Stimulated activated CD8-positive, alpha-beta memory T cell treated with anti-CD3 and anti-CD28 coated beads, Interleukin-12 subunit alpha, Interleukin-12 subunit beta, amount 100 ng/mL, for 1 hour (primary cell): ENCODE measurements around the gene ACSS1.

Experiments
- DNase-seq: peaks from one replicate; pipeline ENCODE4 v3.0.0-alpha.2; 2020; ENCODE audit warnings: low read depth

ACSS1 gene

DNA sequence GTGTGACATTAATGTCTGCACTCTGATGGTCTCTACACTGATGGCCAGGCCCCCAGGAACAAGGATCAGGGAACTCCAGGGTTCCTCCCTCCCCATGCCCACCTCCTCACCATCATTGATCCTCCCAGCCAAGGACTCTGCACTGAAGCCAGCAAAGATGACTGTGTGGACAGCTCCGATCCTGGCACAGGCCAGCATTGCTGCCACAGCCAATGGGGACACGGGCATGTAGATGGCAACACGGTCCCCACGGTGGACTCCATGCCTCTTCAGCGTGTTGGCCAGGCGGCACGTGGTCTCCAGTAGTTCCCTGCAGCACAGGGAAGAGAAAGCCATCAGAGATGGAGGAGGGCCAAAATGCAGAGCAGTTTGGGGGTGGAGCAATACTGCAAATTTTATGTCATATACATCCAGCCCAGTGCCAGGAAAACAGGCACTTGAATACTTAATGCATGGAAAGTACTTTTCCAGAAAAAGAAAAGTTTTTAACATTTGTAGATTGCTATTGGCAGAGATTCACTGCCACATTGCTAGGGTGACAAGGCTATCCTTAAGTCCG, 27.2 kb downstream of the ACSS1 start:
- no peak for DNase-seq

DNA sequence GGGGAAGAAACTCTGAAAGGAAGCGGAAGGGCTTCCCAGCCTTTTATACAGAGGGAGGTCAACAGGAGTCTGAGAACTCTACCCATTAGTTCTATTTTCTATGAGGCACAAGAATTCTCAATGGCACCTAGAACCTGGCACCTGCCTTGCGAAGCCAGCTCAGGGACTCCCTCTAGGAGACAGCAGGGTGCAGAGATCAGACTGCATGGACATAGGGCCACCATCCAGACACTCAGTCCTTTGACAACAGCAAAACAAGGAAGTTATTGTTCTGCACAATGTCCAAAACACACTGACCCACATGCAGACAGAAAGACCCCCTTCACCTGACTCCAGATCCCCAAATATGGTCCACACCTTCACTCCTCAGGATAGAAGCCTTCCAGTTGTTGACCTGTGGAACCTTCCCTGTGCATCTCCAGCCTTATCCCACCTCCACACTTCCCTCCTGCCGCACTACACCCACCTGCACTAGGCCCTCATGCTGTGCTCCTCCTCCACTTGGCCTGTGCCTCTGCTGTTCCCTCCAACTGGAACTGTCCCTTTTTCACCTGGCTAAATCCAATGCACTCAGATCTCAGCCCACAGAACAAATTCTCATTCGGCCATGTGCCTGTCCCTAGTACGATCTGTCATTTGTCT, 27.8 kb downstream of the ACSS1 start:
- DNase-seq, result no peak

DNA sequence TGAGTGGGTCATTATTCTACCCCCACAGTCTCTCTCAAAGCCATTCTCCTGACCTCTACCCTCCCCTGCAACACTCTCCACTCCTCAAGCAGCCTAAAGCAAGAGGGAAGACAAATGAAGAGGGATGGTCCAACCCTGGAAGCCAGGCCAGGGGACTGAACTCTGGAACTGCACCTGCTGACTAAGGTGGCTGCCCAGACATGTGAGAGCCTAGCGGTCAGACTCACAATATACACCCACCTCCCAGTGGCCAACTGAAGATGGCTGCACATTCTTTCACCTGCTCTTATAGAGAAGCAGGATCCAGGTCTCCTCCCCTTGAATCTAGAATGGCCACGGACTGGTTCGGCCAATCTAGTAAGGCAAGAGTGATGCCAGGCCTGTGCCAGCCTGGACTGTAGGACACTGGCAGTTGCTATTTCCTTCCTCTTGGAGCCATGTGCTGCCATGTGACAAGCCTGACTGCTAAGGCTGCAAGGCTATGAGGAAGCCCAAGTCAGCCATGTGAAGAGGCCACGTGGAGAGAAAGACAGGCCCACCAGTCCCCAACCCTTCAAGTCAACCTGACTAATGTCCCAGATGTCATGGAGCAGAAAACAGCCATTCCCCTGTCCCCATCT, 31.8 kb downstream of the ACSS1 start:
- DNase-seq, result no peak

DNA sequence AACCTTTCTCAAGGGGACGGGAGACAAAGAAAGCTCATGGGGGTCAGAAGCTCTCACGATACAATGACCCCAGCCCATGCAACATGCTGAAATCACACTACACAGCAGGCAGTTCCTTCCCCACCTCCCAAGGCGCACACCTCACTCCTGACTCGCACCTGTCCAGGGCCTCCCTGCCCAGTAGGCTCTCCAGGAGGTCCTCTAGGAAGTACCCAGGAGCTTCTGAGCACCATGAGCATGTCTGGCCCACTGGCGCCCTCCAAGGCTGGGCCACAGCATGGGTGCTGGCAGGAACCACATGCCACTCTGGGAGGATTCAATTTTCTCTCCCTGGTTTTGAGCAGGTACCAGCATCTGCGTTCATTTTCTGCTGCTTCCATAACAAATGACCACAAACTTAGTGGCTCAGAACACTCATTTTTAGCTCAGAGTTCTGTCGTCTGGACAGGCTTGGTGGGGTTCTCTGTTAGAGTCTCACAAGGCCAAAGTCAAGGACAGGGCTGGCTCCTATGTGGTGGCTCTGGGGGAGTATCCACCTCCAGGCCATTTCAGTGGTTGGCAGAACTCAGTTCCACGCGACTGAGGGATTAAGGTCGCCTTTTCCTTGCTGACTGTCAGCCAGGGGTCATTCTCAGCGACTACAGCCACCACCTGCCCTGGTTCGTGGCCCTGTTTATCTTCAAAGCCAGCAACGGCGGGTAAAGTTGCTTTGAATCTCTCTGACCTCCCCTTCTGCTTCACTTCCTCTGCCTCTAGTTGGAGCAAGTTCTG, 32.7 kb downstream of the ACSS1 start:
- DNase-seq, result no peak

DNA sequence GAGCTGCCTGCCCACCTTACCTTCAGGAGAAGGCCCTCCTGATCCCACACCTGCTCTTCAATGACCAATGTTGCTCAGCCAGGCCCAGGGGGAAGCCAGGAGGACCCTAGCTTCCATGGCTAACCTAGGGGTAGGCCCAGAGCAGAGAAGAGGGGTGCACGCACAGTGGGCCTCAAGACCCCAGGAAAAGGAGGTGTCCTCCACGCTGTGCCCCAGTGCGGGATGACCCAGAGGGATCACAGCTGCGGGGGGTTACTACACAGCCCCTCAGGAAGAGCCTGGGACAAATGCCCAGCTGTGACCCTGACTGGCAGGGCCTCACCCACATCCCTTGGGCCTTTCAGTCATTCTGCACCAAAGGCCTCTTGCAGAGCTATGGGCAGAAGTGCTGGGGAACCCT, 33.8 kb downstream of the ACSS1 start:
- DNase-seq, result no peak

DNA sequence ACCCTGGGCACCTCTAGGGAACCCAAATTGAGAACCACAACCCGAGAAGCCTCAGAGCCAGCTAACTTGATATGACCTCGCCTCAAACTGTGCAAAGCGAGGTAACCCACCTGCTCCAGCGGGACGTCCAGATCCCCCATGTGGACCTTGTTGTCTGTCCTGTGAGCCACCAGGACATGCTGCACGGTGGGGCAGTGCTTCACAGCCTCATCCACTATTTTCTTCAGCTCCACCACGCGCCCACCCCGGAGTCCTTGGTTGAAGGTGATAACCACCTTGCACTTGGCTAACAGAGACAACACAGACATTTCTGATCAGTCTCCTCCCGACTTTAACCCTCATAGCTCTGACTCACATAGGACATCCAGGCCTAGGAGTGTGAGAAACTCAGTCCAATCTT, 34.6 kb downstream of the ACSS1 start:
- DNase-seq, result no peak

DNA sequence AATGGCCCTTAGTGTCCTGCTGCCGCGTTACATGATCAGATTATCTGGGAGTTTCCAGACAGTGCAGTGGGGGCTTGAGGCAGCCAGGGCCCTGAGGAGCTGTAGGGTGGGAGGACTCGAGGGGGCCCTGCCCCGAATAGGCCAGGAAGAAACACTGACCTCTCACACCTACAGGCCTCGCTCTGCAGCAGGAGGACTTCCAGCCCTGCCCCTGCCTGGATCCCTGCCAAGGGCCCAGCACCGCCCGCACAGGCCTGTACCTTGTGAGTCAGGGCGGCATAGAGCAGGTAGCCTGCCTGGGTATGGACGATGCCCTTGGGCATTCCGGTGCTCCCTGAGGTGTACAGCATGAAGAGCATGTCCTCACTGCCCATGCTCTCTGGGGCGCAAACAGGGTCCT, 35.3 kb downstream of the ACSS1 start:
- no peak for DNase-seq

DNA sequence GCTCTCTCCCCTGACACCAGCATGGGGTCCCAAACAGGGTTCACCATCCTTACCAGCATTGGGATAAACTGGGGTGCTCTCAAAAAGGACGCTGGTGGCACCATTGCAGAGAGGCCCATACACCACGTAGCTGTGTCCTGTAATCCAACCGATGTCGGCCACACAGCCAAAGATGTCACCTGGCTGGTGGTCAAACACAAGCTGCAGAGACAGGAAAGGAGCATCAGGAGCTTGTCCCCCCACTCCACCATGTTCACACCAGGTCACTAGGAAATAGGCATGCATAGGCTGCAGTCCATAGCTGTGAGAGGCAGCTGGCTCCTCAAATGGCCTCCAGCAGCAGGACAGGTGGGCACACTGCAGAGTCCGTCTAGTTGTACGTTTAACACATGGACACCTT, 36.6 kb downstream of the ACSS1 start:
- no peak for DNase-seq

DNA sequence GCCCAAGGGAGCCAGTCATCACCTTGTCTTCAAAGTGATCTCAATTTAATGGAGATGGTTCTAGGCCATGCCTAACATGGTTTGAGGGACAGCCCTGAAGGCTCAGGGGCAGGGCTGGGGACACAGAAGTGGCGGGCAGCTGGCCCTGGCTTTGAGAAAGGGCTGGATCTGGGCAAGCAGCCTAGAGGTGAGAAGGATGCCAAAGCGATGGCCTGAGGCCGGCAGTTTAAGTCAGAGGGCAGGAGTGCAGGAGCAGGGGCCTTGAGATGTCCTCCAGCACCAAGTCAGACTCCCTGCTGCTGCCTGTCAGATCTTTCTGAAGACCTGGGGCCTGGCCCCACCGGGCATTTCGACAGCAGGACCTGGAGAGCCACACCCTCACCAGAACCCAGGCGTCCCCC, 37.0 kb downstream of the ACSS1 start:
- DNase-seq, result no peak

DNA sequence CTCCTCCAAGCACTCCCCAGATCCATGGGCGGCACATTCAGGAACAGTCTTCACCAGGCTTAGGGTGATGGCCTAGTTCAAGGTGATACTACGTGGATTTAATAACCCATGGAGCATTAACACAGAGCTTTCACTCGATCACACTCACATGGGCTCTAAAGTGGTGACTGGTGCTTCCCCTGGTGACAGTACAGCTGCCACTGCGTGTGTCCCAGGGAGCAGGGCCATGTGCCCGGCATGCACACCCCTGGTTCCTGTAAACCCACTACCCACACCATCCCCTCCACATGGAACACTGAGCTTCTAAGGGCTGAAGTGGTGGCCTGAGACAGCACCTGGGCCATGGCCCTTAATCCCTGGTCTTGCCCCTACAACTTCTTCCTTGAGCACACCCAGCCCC, 37.6 kb downstream of the ACSS1 start:
- no peak for DNase-seq

DNA sequence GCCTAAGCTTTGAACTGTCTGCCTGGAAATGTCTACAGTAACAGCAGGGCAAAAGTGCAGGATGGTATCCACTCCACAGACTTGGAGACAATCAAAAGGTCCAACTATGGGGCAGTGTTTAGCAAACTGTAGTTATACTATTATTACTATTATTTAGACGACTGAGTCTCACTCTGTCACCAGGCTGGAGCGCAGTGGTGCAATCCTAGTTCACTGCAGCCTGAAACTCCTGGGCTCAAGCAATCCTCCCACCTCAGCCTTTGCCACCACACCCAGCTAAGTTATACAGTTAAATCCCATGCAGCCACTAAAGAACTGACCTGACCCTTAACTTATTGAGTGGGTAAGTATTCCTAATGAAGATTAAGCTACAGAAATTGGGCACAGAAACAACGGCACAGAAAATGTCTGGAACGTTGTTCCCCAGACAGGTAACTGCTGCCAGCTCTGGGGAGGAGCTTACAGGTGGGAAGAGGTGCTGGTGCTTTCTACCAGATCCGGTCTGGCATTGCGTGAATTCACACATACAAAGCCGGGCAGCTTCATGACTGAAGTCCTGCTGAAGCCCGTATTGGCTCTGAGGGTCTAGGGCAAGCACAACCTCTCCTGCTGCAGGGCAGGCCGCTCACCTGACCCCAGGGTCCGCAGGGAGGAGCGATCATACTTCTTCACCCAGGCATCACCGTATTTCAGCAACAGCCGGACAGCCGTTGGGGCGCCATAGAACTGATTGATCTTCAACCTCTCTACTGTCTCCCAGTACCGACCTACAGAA, 38.4 kb downstream of the ACSS1 start:
- DNase-seq, result no peak

DNA sequence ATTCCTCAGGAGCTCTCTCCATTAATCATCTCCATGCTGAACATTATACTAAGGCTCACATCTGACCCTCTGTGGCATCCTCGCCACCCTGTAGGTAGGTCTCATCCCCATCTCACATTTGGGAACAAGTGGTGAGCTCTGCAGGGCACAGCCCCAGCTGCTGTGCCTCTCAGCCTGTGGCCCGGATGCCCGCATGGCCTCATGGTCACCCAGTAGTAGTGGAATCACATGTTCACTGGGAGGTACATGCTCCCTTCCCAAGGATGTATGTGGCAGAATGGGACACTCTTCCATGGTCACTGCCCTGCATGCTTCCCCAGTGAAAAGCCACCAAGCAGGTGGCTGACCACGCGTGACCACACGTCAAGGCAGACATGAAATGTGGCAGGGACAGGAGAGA, 39.1 kb downstream of the ACSS1 start:
- no peak for DNase-seq

DNA sequence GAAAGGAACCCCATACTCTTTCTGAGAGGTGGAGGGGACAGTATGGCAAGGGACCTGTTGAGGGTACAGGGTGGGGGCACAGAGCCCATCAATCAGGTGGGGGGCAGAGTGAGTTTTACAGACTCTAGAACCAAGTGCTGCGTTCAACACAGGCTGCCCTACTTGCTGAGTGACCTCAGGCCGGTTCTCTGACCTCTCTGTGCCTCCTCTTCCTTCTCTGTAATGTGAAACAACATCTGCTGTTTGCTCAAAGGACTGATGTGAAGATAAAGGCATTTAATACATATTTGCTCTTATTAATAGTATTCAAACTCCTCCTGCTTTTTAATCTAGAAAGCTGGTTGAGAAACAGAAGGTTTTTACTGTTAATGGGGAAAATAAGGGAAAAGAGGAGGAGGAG, 39.5 kb downstream of the ACSS1 start:
- DNase-seq, result no peak

DNA sequence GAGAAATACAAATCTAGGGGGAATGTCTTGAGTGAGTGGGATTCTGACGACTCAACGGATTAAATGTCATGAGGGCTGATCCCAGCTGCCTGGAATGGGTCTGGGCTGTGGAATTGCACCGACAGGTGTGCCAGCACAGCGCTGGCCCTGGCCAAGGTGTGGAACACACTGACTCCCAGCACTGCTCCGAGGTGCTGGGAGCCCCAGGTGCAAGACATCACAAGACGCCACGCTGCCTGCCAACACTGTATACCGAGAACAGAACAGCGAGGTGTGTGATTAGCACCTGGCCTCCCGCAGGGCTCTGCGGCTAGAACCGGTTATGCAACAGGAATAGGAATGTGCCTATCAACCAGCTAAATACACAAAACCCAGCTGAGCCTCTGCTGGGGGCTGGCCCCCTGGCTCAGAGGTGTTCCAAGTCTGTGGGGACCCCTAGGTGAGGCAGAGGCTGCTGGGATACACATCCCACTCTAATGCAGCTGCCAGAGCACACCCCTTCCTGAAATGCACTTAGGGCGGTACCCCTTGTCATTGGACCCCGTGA, 40.6 kb downstream of the ACSS1 start:
- no peak for DNase-seq

DNA sequence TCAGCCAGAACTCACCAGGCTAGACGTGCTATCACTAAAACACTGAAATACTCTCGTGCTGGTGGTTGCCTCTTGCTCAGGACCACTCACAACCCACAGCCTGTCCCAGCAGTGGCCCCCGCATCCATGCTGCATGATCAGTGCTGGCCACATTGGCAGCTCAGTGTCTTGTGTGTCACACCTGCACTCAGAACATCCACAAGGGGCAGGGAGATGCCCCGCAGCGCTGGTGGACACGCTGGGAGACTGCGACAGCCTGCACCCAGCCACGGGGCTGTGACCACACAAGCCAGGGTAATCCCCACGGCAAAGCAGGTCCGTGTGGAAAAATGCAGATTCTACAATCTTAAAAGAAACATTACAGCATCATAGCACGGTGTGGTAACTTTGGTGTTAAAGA, 41.5 kb downstream of the ACSS1 start:
- DNase-seq, result no peak

DNA sequence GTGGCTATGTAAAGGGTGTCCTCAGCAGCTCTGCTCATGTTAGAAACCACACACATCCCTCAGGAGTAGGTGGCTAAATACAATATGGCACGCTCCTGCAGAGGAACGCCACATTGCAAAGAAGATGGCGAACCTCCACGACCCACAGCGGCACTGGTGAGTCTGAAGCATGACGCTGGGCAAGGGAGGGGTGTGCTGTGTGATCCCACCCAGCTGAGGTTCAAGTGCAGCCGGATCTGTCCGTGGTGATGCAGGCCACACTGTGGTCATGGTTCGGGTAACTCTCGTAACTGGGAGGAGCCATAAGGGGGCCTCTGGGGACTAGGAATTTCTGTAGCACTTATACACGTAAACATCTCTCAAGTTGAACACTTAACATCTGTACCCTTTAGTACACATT, 42.0 kb downstream of the ACSS1 start:
- no peak for DNase-seq

DNA sequence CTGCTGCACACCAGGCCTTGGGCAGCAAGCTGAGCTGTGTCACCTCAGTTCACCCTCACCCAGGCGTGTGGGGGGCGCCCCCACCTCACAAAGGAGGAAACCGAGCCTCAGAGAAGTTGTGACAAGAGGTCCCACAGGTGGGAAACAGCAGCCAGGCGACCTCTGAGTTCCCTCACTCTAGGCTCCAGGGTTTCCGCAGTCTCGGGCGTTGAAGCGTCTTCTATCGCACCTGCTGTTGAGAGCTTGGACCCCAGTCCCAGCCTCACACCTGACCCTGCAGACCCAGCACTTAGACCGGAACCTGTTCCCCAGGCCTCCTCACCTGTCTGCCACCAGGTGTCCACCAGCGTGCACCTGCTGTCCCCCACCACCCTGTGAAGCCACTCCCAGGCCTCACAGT, 43.1 kb downstream of the ACSS1 start:
- DNase-seq, result no peak

DNA sequence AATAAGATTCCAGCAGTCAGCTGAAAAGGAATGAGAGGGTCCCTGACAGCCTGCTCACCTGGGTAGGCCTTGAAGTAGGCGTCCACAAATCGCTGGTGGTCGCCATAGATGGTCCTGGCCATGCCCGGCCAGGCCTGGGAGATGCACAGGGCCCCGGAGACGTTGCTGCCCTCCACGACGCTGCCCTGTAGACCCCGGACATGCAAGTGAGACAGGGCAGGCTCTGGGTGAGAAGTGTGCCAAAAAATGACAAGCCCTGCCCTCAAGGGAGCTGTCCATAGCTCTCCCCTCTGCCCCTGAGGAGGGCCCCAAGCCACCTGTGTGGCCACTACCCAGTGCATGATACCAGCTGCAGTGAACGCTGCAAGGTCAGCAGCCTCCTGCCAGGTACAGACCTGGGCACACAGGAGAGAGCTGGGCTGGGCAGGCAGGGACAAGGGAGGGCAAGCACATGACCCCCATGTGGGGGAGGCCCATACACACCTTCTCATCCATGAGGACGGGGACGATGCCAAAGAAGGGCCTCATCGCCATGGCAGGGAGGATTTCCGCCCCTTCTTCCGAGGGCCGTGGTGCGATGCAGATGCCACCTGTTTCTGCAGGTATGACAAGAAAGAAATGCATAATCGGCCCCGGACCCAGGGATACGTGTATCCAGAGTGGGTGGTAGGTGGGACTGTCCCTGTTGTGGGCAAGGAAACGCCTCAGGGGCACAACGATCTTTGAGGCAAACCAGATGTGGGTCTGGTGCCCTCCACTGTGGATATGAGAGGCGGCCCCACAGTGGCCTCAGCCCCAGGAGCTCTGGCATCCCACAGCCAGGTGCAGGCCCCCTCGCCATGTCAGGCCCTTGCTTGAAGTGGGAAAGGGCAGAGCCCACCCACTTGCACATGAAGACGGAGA, 44.2 kb downstream of the ACSS1 start:
- DNase-seq, result no peak

DNA sequence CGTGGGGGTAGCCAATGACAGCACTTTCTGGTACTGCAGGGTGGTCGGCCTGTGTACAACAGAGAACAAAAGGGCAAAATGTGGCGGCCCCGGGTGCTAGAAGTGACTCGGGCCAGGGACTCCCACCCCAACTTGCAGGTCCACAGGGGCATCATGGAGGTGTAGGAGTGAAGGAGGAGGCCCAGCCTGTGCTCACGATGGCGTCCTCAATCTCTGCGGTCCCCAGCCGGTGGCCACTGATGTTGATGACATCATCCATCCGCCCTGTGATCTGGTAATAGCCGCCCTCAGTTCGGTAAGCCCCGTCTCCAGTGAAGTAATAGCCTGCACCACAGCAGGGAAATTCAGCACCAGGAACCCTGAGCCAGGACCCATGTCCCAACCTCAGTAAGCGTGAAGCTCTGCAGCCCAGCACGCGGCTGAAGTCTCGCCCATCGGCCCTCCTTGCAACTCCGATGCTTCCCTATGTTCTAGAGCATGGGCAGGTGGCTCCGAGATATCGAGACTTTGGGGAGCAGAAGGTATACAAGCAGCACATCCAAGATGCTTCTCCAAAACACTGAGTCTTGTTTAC, 45.2 kb downstream of the ACSS1 start:
- DNase-seq, result no peak

DNA sequence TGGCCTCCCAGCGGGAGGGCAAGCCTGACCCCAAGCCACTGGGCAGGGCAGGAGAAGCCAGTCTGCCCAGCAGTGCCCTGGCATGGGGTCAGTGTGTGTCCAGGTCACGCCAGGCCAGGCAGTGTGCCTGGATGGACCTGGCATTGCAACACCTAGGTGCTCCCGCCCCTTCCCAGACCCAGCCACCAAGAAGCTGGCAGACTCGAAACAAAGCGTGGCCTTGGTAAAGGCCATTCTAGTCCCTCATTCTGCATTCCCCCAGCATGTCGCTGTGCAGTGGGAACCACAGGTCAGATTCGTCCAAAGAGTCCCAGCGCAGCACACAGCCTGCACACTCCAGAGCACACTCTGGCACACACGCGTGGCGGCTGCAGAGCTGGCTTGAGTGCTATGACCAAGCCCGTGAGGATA, 46.1 kb downstream of the ACSS1 start:
- DNase-seq, result no peak

DNA sequence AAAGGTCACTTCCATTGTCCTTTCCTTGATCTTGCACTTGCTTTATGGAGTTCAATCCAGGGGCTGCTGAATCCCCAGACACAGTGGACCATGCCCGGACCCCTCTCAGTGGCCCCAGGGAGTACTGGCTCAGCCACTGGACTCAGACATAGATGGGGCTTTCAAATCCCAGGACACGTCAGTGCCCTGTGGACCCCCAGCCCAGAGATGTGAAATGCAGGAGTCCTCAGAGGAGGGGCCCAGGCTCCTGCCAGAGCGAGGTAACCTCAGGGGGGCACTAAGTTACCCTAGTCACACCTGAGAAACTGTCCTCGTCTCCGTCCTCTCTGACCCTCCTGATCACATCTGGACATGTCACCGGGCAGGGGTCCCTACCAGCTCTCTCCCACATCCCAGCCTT, 46.7 kb downstream of the ACSS1 start:
- no peak for DNase-seq
